ENCODE results near the gene TNNC2.

- TF ChIP-seq CTCF (IDR thresholded peaks at IDR 0.05 in 8 of 11, conservative IDR thresholded peaks at IDR 0.05 in 3 of 11) (no peak), POLR2A (IDR thresholded peaks at IDR 0.05) (no peak), POLR2AphosphoS5 (IDR thresholded peaks at IDR 0.05) (no peak)
Measured at GRCh38 chr20:45859916-45860315, 32.8 kb upstream of the TNNC2 start.

Data from spleen (tissue), 7 donors.